HepG2 (cell line): ENCODE data around the gene CYP4F2. TPM values are rescaled to one million over a fixed set of nuclear protein-coding genes. Genes with fewer than 3 reads are reported as not detected.

Experiments
- ATAC-seq: fragments of 200-7000 bp; cut with Tn5 transposase; 3 replicates; pipeline ENCODE4 v1.9.1; 2020; ENCODE audit warnings: mild to moderate bottlenecking, moderate library complexity
- BruUV-seq: library from RNA; stranded (reverse); fragments of 400-500 nt; replicated peaks from 2 replicates; lab custom pipeline; 2021; lab: Mats Ljungman, UMichigan
- CTCF ChIA-PET: fragments of 300-600 bp; formaldehyde crosslinking; extraction: SDS; loops from one replicate; lab custom pipeline; 2021; ENCODE audit warnings: low total read pairs, inconsistent platforms, low intra/inter-chr PET ratio; lab: Yijun Ruan, JAX
- POLR2A ChIA-PET: fragments of 350-600 bp; sonication (Branson Sonifier 250); formaldehyde crosslinking; loops from one replicate; lab custom pipeline; 2020; ENCODE audit warnings: antibody characterized with exemption, inconsistent platforms; lab: Yijun Ruan, JAX
- DNase-seq: peaks from one replicate; pipeline ENCODE4 v3.0.0-alpha.2; 2015; ENCODE audit warnings: low spot score
- FAIRE-seq: peaks from 3 replicates; lab custom pipeline; 2011; peaks lifted over from hg19 to GRCh38; lab: Jason Lieb, UNC
- H2AFZ ChIP-seq: one replicate; pipeline ENCODE4 v1.6.1; 2011; ENCODE audit warnings: low read length, inconsistent platforms
- H3K27ac ChIP-seq: fragments of 300-600 bp; 3 replicates; pipeline ENCODE4 v1.8.0; 2011; ENCODE audit warnings: mixed run types, mild to moderate bottlenecking, mixed read lengths, low read length, inconsistent platforms; ENCODE audit not compliant: insufficient read depth; ENCODE audit errors: extremely low read length
- H3K27me3 ChIP-seq, 2 experiments: fragments of 200-600 bp in 1 of 2; 2 replicates in 1 of 2; 3 replicates in 1 of 2; pipeline versions ENCODE4 v1.6.0 to v1.8.0; 2011; ENCODE audit warnings: low read length in 2 of 2, mild to moderate bottlenecking in 2 of 2, moderate library complexity in 2 of 2, inconsistent platforms in 1 of 2; ENCODE audit not compliant: insufficient read depth in 2 of 2, control insufficient read depth in 1 of 2
- H3K36me3 ChIP-seq, 2 experiments: fragments of 200-600 bp in 1 of 2; replicated peaks in 1 of 2; 2 replicates in 1 of 2; 3 replicates in 1 of 2; pipeline versions ENCODE4 v1.5.1 to v1.8.0; 2011; ENCODE audit warnings: low read length in 2 of 2, inconsistent platforms in 1 of 2; ENCODE audit not compliant: insufficient read depth in 2 of 2, control insufficient read depth in 1 of 2
- H3K4me1 ChIP-seq: 2 replicates; pipeline ENCODE4 v1.5.1; 2012; ENCODE audit warnings: low read length, inconsistent platforms; ENCODE audit not compliant: insufficient read depth
- H3K4me2 ChIP-seq: 2 replicates; pipeline ENCODE4 v1.6.0; 2011; ENCODE audit warnings: low read depth, low read length, inconsistent platforms
- H3K4me3 ChIP-seq, 3 experiments: fragments of 200-600 bp in 1 of 3; sonication (generic), shearing (Covaris generic) in 1 of 3; replicated peaks in 1 of 3; 2 replicates each; pipeline ENCODE4 v1.5.1; 2011 to 2016; ENCODE audit warnings: low read length in 3 of 3, inconsistent platforms in 2 of 3, low read depth in 2 of 3, mild to moderate bottlenecking in 2 of 3, control low read depth in 1 of 3, mixed read lengths in 1 of 3; ENCODE audit not compliant: insufficient read depth in 1 of 3
- H3K79me2 ChIP-seq: one replicate; pipeline ENCODE4 v1.6.1; 2011; ENCODE audit warnings: low read length, inconsistent platforms; ENCODE audit not compliant: insufficient read depth
- H3K9ac ChIP-seq: 2 replicates; pipeline ENCODE4 v1.6.0; 2011; ENCODE audit warnings: mild to moderate bottlenecking, low read depth, low read length, inconsistent platforms; ENCODE audit not compliant: insufficient read depth
- H3K9me3 ChIP-seq: 2 replicates; pipeline ENCODE4 v1.5.1; 2012; ENCODE audit warnings: mild to moderate bottlenecking, low read length
- H4K20me1 ChIP-seq: 2 replicates; pipeline ENCODE4 v1.6.0; 2011; ENCODE audit warnings: inconsistent platforms, mild to moderate bottlenecking, low read length, moderate library complexity; ENCODE audit not compliant: insufficient read depth
- CENPT ChIP-seq: sonication (generic); formaldehyde crosslinking; IDR thresholded peaks from 2 replicates; pipeline ENCODE4 v1.8.0; 2022; ENCODE audit warnings: low read depth, mild to moderate bottlenecking, moderate library complexity, missing genetic modification reagents
- E2F5 ChIP-seq: sonication (generic); formaldehyde crosslinking; conservative IDR thresholded peaks from 2 replicates; pipeline ENCODE4 v1.4.0; 2020; ENCODE audit warnings: missing genetic modification reagents
- MYNN ChIP-seq: sonication (generic); formaldehyde crosslinking; IDR thresholded peaks from 2 replicates; pipeline ENCODE4 v1.4.0; 2020; ENCODE audit warnings: mild to moderate bottlenecking, low read depth, missing genetic modification reagents
- NFIC ChIP-seq: IDR thresholded peaks from 2 replicates; pipeline ENCODE4 v1.6.1; 2012; ENCODE audit warnings: mild to moderate bottlenecking, low read length, inconsistent platforms
- RCOR2 ChIP-seq: IDR thresholded peaks from 2 replicates; pipeline ENCODE4 v1.6.1; 2016; ENCODE audit warnings: missing biosample characterization, missing genetic modification reagents
- RXRB ChIP-seq: IDR thresholded peaks from 2 replicates; pipeline ENCODE4 v1.6.1; 2016; ENCODE audit warnings: borderline replicate concordance, missing genetic modification reagents, missing compliant biosample characterization
- ZBTB21 ChIP-seq: sonication (generic); formaldehyde crosslinking; IDR thresholded peaks from 2 replicates; pipeline ENCODE4 v1.4.0; 2020; ENCODE audit warnings: missing genetic modification reagents
- WGBS: methylation state at CpG from one replicate; pipeline ENCODE4 v1.1.6; 2017; ENCODE audit warnings: low lambda C conversion rate; 5-methylcytosine and 5-hydroxymethylcytosine counted together
- in situ Hi-C: cut with HindIII; loops from 2 replicates; pipeline ENCODE4 v1.10.0; 2017; ENCODE audit warnings: low pct_unique_long_range_greater_than_20kb; ENCODE audit not compliant: extremely low pct_ligation_motif_present
- intact Hi-C: fragments of 100-400 bp; cut with micrococcal nuclease; formaldehyde crosslinking; loops from one replicate; pipeline ENCODE4 v1.10.0; 2022; ENCODE audit not compliant: unreplicated experiment
- polyA plus RNA-seq, 8 experiments: library from polyadenylated mRNA; depleted of rRNA in 3 of 8; stranded (reverse) in 7 of 8; unstranded in 1 of 8; fragments of >200 nt; fragmentation: Illumina TruSeq in 4 of 8; extraction: Trizol in 4 of 8; gene quantifications; 2 replicates each; pipeline versions ENCODE4 v1.2.1 to v1.2.3, GENCODE V29; 2011 to 2016; ENCODE audit warnings: low read depth in 4 of 8, missing spikeins in 1 of 8, mixed read lengths in 1 of 8; ENCODE audit not compliant: insufficient read depth in 1 of 8
- total RNA-seq, 5 experiments: library from RNA; depleted of rRNA; stranded (reverse); fragments of >200 nt; fragmentation: Illumina TruSeq; extraction: Trizol; gene quantifications; 2 replicates each; pipeline ENCODE4 v1.2.3, GENCODE V29; 2016; ENCODE audit warnings: low read depth in 1 of 5

The CYP4F2 gene
- total and polyA plus RNA-seq, 2 of the 13 experiments (the other 11 are each of a cell fraction or from before 2014, with no cell fraction given) = 3.7 to 3.9 TPM

GRCh38 chr19:15843203-15843893 lies 54.5 kb downstream of the CYP4F2 start:
- FAIRE-seq (no peak), DNase-seq (no peak), ATAC-seq (no peak)
- no peak overlapping the region for H3K27ac ChIP-seq
- no TSS peak for BruUV-seq
- no peak overlapping the region for H3K9ac ChIP-seq
- H3K27me3 ChIP-seq = peaks cover 0 to 5% of the 10 kb centered on the region in 2 experiments; a peak in 3 of 5 replicates
- H3K36me3 ChIP-seq = no peaks in the 10 kb centered on the region
- H3K79me2 ChIP-seq = no peaks in the 10 kb centered on the region
- POLR2A ChIA-PET = interaction anchor here (0.6 kb wide), 1 partner anchor 202 kb away, joined by 3 read pairs; no protein-coding TSS in a partner anchor
- CTCF ChIA-PET = no interaction called here
- no peak overlapping the region for H3K4me3 ChIP-seq
- in situ Hi-C loops = no loop called here
- H2AFZ ChIP-seq = no peak overlapping the region
- WGBS = 11% methylated on average over 5 of the region's 5 CpGs
- no peaks in the 10 kb centered on the region for H3K4me1 ChIP-seq
- TF ChIP-seq MYNN (CRISPR knock-in tag) = no peak
- no peak for TF ChIP-seq E2F5 (CRISPR knock-in tag)
- TF ChIP-seq NFIC = no peak
- no peak for TF ChIP-seq RCOR2 (CRISPR knock-in tag)
- no peak for TF ChIP-seq CENPT (CRISPR knock-in tag)
- no peak for TF ChIP-seq ZBTB21 (CRISPR knock-in tag)
- no peak for TF ChIP-seq RXRB (CRISPR knock-in tag)
- no peak overlapping the region for H3K4me2 ChIP-seq
- no peaks in the 10 kb centered on the region for H3K9me3 ChIP-seq
- intact Hi-C loops = no loop called here
- no peaks in the 10 kb centered on the region for H4K20me1 ChIP-seq
